SK-N-SH (cell line): ENCODE data around the gene MELK.

ENCODE experiments used
- CTCF ChIP-seq: fragments of 200-600 bp; sonication (generic); IDR thresholded peaks from 2 replicates; pipeline ENCODE4 v1.6.1; 2017; ENCODE audit warnings: antibody characterized with exemption, mild to moderate bottlenecking, moderate library complexity
- EP300 ChIP-seq, 2 experiments: IDR thresholded peaks; 2 replicates each; pipeline versions ENCODE4 v1.4.0 to v1.6.1; 2012; ENCODE audit warnings: borderline replicate concordance in 1 of 2, low read depth in 1 of 2, low read length in 1 of 2
- MXI1 ChIP-seq: IDR thresholded peaks from 2 replicates; pipeline ENCODE4 v1.6.1; 2012; ENCODE audit warnings: mild to moderate bottlenecking, low read depth, low read length, improper control_type of control experiment
- USF2 ChIP-seq: fragments of 150-350 bp; IDR thresholded peaks from 2 replicates; pipeline ENCODE4 v1.6.1; 2017; ENCODE audit warnings: antibody characterized with exemption, low read length, low read depth, borderline replicate concordance

GRCh38 chr9:36679710-36680109 lies 107.0 kb downstream of the MELK start:
- no peak for TF ChIP-seq MXI1
- no peak for TF ChIP-seq USF2
- no peak for TF ChIP-seq EP300 (IDR thresholded peaks at IDR 0.05; ENCODE audit: borderline replicate concordance in 1 of 2, low read depth in 1 of 2, low read length in 1 of 2)
- TF ChIP-seq CTCF: no peak
